ENCODE measurements around the gene APBA3.
A peak's percentile ranks its signal among the peaks of the same experiment; 100 is the strongest.

The APBA3 gene

GRCh38 chr19:3785938-3786824 is 24.7 kb upstream of the APBA3 start, which contains the start of gene MATK:
Gene MATK (minus strand): TSS chr19:3786381. CDS start chr19:3785135, 1,246 bp downstream.
- H3K14ac ChIP-seq (ENCODE audit: low read length in 2 of 2): no peak within 1 kb of the TSS
- H3K27me3 ChIP-seq (ENCODE audit: control insufficient read depth in 1 of 2, insufficient read depth in 1 of 2, low read length in 2 of 2): peaks cover 30 to 51% of the 10 kb centered on the region in 2 experiments
- H3K36me3 ChIP-seq (ENCODE audit: control insufficient read depth in 1 of 2, insufficient read depth in 2 of 2, low read depth in 1 of 2, low read length in 2 of 2): no peaks in the 10 kb centered on the region
- no peak within 1 kb of the TSS for H3K9ac ChIP-seq (ENCODE audit: low read length)
- H2BK5ac ChIP-seq (ENCODE audit: low read depth, low read length, poor library complexity, severe bottlenecking): no peak within 1 kb of the TSS
- H3K27ac ChIP-seq (ENCODE audit: low read length, poor library complexity, severe bottlenecking): no peak within 1 kb of the TSS
- H3K79me1 ChIP-seq (replicated peaks; ENCODE audit: low read length, poor library complexity, severe bottlenecking): no peaks in the 10 kb centered on the region
- no peak within 1 kb of the TSS for H2BK12ac ChIP-seq (ENCODE audit: low read length in 2 of 2)
- no peak within 1 kb of the TSS for H3K4ac ChIP-seq (ENCODE audit: low read depth in 1 of 2, low read length in 2 of 2)
- no peak within 1 kb of the TSS for H4K8ac ChIP-seq (ENCODE audit: low read length)
- no peak within 1 kb of the TSS for H2AK5ac ChIP-seq (ENCODE audit: low read length, severe bottlenecking)
- H3K18ac ChIP-seq (ENCODE audit: low read depth in 1 of 2, low read length in 2 of 2): no peak within 1 kb of the TSS
- no peak within 1 kb of the TSS for H3K4me2 ChIP-seq (ENCODE audit: low read length, poor library complexity, severe bottlenecking)
- no peak within 1 kb of the TSS for H4K91ac ChIP-seq (ENCODE audit: low read length)
- no peak within 1 kb of the TSS for H2BK120ac ChIP-seq (ENCODE audit: low read depth, low read length)
- peaks cover 26% of the 10 kb centered on the region for H3K9me3 ChIP-seq (ENCODE audit: control insufficient read depth, low read length)
- no peak within 1 kb of the TSS for H3K4me3 ChIP-seq (ENCODE audit: insufficient read depth in 1 of 2, low read depth in 1 of 2, low read length in 2 of 2)
- H2BK15ac ChIP-seq (ENCODE audit: low read depth, poor library complexity, severe bottlenecking): no peak within 1 kb of the TSS
- no peak within 1 kb of the TSS for H3K23ac ChIP-seq (ENCODE audit: low read length in 2 of 2)
- peaks cover 10% of the 10 kb centered on the region for H3K4me1 ChIP-seq (ENCODE audit: control insufficient read depth, insufficient read depth, low read depth, low read length)
- no peak for DNase-seq
- WGBS: 9% methylated on average over 73 of the region's 101 CpGs
- no peak within 1 kb of the TSS for H2AFZ ChIP-seq (ENCODE audit: low read depth, low read length)

DNA sequence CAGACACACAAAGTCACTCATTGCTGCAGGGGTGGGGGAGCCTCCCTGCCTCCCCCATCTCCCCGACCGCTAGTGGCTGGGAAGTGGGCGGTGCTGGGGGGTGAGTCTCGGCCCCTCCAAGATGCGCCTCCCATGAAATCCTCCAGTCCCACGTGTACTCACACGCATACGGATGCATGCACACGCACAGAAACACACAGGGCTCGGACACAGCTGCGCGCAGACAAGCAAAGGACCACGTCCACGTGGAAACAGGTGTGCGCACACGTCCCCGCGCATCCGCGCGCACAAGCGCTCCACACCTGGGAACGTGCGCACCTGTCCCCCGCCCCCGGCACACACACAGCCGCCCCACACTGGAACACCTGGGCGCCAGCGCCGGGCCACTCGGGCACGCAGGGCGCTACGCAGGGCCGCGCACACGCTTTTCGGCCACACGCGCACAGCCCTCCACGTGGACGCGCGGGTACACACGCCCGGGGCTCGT is 24.0 kb upstream of the APBA3 start:
- Histone ChIP-seq H4K91ac (ENCODE audit: low read length) (no peak overlapping the region), H2BK15ac (ENCODE audit: low read depth, poor library complexity, severe bottlenecking) (no peak overlapping the region), H2BK120ac (ENCODE audit: low read depth, low read length) (no peak overlapping the region), H4K8ac (ENCODE audit: low read length) (no peak overlapping the region), H3K4me3 (ENCODE audit: insufficient read depth in 1 of 2, low read depth in 1 of 2, low read length in 2 of 2) (no peak overlapping the region), H2BK12ac (ENCODE audit: low read length in 2 of 2) (no peak overlapping the region), H3K4me2 (ENCODE audit: low read length, poor library complexity, severe bottlenecking) (no peak overlapping the region), H3K9me3 (ENCODE audit: control insufficient read depth, low read length) (peaks cover 24% of the 10 kb centered on the region), H2AFZ (ENCODE audit: low read depth, low read length) (no peak overlapping the region), H3K36me3 (ENCODE audit: control insufficient read depth in 1 of 2, insufficient read depth in 2 of 2, low read depth in 1 of 2, low read length in 2 of 2) (no peaks in the 10 kb centered on the region), H3K4me1 (ENCODE audit: control insufficient read depth, insufficient read depth, low read depth, low read length) (peaks cover 10% of the 10 kb centered on the region), H3K9ac (ENCODE audit: low read length) (no peak overlapping the region), H3K4ac (ENCODE audit: low read depth in 1 of 2, low read length in 2 of 2) (no peak overlapping the region), H3K79me1 (replicated peaks; ENCODE audit: low read length, poor library complexity, severe bottlenecking) (no peaks in the 10 kb centered on the region), H2AK5ac (ENCODE audit: low read length, severe bottlenecking) (no peak overlapping the region), H2BK5ac (ENCODE audit: low read depth, low read length, poor library complexity, severe bottlenecking) (no peak overlapping the region), H3K23ac (ENCODE audit: low read length in 2 of 2) (no peak overlapping the region), H3K27me3 (ENCODE audit: control insufficient read depth in 1 of 2, insufficient read depth in 1 of 2, low read length in 2 of 2) (peaks cover 26 to 45% of the 10 kb centered on the region in 2 experiments), H3K14ac (ENCODE audit: low read length in 2 of 2) (no peak overlapping the region), H3K18ac (ENCODE audit: low read depth in 1 of 2, low read length in 2 of 2) (no peak overlapping the region), H3K27ac (ENCODE audit: low read length, poor library complexity, severe bottlenecking) (no peak overlapping the region)
- WGBS: 6% methylated on average over 40 of the region's 47 CpGs
- no peak for DNase-seq

DNA sequence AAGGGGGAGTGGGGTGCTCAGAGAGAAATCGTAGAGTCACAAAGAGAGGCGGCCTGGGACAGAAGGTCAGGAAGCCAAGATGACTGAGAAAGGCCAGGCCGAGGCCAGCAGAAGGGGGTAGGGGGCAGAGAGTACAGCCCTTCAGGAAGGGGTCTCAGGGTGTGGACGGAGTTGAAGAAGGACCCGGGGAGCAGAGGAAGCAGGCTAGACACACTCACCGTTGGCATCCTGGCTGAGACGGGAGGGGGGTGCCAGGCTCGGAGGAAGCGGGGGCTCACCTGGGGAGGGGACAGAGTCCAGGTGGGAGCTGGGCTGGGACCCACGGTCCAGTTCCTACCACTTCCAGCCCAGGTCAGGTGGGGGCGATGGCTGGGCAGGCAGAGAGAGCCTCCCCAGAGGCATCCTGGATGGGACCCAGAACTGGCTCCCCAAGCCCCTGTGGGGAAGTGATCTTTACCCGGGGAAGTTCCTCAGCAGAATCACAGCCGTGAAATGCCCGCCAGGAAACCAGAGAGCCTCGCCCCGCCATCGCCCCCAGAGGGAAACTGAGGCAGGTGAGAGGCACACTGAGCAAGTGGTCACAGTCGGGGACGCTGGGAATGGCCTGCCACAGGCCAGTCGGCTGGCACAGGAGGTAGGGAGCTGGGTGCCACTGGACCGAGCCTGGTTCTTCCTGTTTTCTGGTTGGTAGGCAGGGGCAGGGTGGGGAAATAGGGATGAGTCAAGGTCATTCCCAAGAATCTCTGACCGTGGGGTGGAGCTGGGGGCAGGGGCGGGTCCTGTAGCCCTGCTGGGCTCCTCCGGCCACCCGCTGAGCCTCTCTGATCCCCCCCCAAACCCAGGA is 23.3 kb upstream of the APBA3 start:
- Histone ChIP-seq H3K4me1 (ENCODE audit: control insufficient read depth, insufficient read depth, low read depth, low read length) (peaks cover 10% of the 10 kb centered on the region), H3K18ac (ENCODE audit: low read depth in 1 of 2, low read length in 2 of 2) (no peak overlapping the region), H3K4ac (ENCODE audit: low read depth in 1 of 2, low read length in 2 of 2) (no peak overlapping the region), H2AK5ac (ENCODE audit: low read length, severe bottlenecking) (no peak overlapping the region), H3K9me3 (ENCODE audit: control insufficient read depth, low read length) (peaks cover 20% of the 10 kb centered on the region), H2BK5ac (ENCODE audit: low read depth, low read length, poor library complexity, severe bottlenecking) (no peak overlapping the region), H3K27ac (ENCODE audit: low read length, poor library complexity, severe bottlenecking) (no peak overlapping the region), H3K9ac (ENCODE audit: low read length) (peak overlapping the region; percentile 49), H3K14ac (ENCODE audit: low read length in 2 of 2) (no peak overlapping the region), H3K4me2 (ENCODE audit: low read length, poor library complexity, severe bottlenecking) (no peak overlapping the region), H3K36me3 (ENCODE audit: control insufficient read depth in 1 of 2, insufficient read depth in 2 of 2, low read depth in 1 of 2, low read length in 2 of 2) (no peaks in the 10 kb centered on the region), H2BK15ac (ENCODE audit: low read depth, poor library complexity, severe bottlenecking) (no peak overlapping the region), H2AFZ (ENCODE audit: low read depth, low read length) (no peak overlapping the region), H4K91ac (ENCODE audit: low read length) (no peak overlapping the region), H3K79me1 (replicated peaks; ENCODE audit: low read length, poor library complexity, severe bottlenecking) (no peaks in the 10 kb centered on the region), H2BK12ac (ENCODE audit: low read length in 2 of 2) (no peak overlapping the region), H4K8ac (ENCODE audit: low read length) (no peak overlapping the region), H3K27me3 (ENCODE audit: control insufficient read depth in 1 of 2, insufficient read depth in 1 of 2, low read length in 2 of 2) (peaks cover 24 to 40% of the 10 kb centered on the region in 2 experiments), H3K23ac (ENCODE audit: low read length in 2 of 2) (no peak overlapping the region), H2BK120ac (ENCODE audit: low read depth, low read length) (no peak overlapping the region), H3K4me3 (ENCODE audit: insufficient read depth in 1 of 2, low read depth in 1 of 2, low read length in 2 of 2) (no peak overlapping the region)
- DNase-seq: no peak
- WGBS: 52% methylated on average over 21 of the region's 25 CpGs
